Left renal cortex interstitium (tissue), 4 donors: ENCODE measurements around the gene NT5E. TPM values are rescaled to one million over a fixed set of nuclear protein-coding genes. Genes with fewer than 3 reads are reported as not detected.

ENCODE experiments used
- DNase-seq, 4 donors: peaks; one replicate each; pipeline ENCODE4 v3.0.0-alpha.2; 2013; ENCODE audit warnings: low read depth in 4 of 4, low spot score in 2 of 4, missing footprints in 1 of 4
- polyA plus RNA-seq, 4 donors: library from polyadenylated mRNA; unstranded; fragments of 120-200 nt; gene quantifications; one replicate each; pipeline ENCODE4 v1.2.1, GENCODE V29; 2013; ENCODE audit not compliant: insufficient read length in 4 of 4

Gene NT5E
- polyA plus RNA-seq, 4 donors, result 3.2 to 5.0 (median 3.6) TPM

DNA sequence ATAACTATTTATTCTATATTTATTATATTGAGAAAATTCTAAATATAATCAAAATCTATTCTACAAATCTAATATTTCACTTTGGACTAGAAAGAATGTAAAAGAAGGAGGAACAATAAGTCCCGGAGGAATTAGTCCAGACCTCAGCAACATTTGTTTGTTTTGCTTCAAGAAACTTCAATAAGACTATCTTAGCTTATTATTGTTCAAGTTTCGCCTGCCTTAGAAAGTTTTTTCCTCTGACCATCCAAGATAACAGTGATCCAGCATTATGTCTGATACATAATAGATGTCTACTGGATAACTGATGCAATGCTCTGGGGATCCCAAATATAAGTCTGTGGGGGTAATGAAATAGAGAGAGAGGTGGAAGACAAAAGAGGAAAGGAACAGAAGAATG is 28.7 kb upstream of the NT5E start:
- DNase-seq, result no peak

GRCh38 chr6:85421972-85422371 is 27.9 kb upstream of the NT5E start:
- DNase-seq, result no peak

- no peak for DNase-seq
These were observed 26.9 kb upstream of the NT5E start for GRCh38 chr6:85422996-85423395.

DNA sequence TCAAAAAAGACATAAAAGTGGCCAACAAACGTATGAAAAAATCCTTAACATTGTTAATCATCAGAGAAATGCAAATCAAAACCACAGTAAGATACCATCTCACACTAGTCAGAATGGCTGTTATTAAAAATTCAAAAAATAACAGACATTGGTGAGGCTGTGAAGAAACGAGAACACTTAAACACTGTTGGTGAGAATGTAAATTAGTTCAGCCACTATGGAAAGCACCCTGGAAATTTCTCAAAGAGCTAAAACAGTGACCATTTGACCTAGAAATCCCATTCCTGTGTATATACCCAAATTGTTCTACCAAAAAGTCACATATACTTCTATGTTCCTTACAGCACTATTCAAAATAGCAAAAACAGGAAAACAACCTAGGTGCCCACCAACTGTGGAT is 24.9 kb upstream of the NT5E start:
- no peak for DNase-seq

DNA sequence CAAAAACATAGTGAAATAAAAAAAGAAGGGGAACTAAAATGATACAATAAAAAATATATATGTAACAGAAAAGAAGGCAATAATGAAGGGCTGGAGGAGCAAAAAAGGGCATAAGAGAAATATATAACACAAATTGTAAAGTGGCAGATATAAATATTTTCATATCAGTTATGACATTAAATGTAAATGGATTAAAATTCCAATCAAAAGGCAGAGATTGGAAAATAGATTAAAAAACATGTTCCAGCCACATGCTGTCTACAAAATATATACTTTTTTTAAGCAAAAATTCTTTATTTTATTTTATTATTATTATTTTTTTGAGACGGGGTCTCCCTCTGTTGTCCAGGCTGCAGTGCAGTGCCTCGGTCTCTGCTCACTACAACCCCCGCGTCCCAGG is 23.9 kb upstream of the NT5E start:
- DNase-seq, result no peak

DNA sequence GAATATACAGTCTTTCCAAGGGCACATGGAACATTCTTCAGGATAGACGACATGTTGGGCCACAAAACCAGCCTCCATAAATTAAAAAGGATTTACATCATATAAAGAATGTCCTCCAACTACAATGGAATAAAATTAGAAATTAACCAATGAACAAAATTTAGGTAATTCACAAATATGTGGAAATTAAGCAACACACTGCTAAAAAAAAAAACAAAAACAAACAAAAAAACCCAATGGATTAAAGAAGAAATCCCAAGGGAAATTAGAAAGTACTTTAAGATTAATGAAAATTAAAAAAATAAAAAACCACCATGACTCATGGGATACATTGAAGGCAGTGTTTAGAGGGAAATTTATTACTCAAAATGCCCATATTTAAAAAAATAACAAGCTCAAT is 21.4 kb upstream of the NT5E start:
- no peak for DNase-seq

- no peak for DNase-seq
These were observed 20.5 kb upstream of the NT5E start for GRCh38 chr6:85429346-85429745.

DNA sequence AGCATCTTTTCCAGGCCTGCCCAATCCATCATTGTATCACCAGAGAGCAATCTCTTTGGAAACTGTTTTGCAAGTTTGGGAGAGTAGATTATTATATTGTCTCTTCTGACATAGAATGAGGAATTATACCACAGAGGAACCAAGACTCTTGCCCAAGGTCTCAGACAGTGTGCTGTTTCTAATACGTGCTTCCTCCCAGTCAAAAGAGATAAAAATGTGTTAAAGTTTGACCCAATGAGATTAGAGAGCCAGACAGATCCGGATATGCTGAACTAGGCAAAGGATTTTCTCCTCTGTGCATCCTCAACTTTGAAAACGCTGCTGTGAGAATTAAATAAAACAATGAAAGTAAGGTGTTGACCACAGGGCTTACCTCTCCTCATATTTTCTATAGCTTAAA is 18.6 kb upstream of the NT5E start:
- DNase-seq, result no peak

DNA sequence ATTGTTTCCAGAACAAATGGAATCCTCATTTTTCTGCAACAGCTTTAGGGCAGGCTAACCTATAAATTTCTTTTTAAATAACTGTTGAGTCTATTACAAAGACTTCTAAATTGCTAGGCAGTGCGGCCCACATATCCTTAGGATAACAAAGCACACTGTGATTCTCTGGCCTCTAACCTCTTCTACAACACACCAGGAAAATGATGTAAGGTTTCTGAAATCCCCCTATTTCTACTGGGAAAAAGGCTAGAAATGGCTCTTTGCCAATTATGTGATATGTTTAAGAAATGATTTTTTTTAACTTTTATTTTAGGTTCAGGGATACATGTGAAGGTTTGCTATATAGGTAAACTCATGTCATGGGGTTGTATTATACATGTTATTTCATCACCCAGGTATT is 17.3 kb upstream of the NT5E start:
- DNase-seq, result no peak

DNA sequence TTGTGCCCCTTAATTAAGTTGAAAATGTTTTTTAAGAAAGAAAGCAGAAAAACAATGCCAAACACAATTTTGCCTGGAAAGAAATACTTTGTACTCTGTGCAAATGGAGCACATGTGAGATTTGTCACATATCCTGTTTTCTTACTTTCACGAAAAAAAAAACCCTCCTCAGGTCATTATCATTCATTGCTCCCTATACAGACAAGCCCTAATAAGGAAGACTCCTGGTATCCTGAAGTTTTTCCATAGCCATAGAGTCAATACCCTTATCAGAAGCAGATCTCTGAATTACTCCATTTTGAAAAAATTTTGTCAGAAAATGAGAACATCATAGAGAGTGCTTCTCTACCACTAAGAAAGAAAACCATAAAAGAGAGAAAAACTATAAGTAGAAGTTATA is 14.0 kb upstream of the NT5E start:
- DNase-seq, result no peak

- DNase-seq, result no peak
These were observed 13.5 kb upstream of the NT5E start for GRCh38 chr6:85436411-85436810.

GRCh38 chr6:85436939-85437495 is 12.9 kb upstream of the NT5E start:
- no peak for DNase-seq

DNA sequence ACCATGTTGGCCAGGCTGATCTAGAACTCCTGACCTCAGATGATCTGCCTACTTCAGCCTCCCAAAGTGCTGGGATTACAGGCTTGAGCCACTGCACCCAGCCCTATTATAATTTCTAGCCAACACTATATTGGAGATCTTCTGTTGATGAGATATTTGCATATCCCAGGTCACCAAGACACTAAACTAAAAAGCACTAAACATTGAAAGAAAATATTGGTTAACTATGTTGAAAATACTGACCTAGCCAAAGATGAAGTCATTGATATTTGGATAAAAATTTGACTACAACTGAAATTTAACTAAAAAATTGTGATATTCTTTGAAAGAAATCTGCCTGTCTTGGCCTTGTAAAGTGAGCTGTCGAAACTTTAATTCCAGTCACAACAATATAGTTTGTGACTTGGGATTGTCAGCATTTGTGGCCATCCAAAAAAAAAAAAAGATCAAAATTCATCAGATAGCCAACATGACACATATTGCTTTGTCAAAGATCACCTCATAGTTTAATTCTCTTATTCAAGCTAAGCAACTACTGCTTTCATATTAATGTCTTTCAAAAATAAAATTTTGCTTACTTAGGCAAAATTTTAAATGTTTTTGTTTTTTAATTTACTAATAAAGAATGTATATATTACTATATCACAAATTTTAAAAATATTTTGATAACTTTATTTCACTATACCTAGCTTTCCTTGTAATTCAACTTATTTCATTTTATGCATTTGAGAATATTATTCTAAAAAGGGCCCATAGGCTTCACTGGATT is 6.3 kb upstream of the NT5E start:
- DNase-seq, result no peak

GRCh38 chr6:85449388-85449817 is 480 bp upstream of the NT5E start:
- DNase-seq, result peak in 2 of 4 donors; percentile 2 to 17

DNA sequence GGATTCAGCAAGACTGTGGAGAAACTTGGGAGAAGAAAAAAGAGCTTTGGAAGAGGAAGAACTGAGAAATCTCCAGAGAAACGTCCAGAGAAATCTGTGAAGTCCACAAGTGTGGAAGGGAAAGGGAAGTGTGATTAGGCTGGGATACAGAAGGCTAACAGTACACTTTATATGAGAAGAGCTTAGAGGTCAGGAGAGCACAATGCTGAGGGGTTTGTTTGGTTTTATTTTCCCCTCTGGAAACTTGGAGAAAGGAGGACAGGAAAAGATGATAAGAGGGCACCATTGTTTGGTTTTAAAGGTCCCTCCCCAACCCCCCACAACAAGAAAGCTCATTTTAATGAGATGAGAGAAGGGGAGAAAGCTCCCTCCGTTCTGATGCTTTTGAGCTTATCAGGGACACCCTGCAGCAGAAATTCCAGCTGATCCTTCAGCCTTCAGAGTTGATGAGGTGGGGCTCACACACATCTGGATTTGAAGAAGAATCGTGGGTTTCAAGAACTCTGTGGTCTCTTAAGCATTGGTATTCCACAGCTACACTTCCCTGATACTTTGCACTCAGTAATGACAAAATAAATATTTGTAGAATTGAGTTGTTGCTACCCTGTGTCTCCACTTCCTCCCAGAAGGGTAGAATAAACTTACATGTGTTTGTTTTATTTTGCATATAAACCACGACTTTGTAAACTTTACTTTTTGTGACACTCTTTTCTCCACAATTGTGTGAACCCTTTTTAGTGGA is 1.9 kb downstream of the NT5E start:
- no peak for DNase-seq

DNA sequence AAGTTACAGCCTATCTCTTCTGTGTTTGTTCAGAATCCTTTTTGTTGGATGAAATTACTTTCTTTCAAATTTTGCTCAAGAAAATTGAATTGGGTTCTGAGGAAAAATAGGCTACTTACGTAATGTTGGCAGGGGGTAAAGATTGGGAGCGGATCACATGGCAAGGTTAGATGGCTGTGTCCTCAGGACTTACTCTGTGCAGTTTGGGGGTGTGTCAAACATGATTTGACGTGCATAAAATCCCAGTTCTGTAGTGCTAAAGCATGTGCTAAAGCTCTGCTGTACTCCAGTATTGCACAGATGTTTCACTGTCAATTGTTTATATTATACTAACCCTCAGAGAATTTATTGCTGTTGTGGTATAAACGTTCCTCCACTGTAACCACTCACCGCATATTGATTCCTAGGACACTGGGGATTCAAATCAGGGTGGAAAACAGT is 2.6 kb downstream of the NT5E start:
- no peak for DNase-seq

DNA sequence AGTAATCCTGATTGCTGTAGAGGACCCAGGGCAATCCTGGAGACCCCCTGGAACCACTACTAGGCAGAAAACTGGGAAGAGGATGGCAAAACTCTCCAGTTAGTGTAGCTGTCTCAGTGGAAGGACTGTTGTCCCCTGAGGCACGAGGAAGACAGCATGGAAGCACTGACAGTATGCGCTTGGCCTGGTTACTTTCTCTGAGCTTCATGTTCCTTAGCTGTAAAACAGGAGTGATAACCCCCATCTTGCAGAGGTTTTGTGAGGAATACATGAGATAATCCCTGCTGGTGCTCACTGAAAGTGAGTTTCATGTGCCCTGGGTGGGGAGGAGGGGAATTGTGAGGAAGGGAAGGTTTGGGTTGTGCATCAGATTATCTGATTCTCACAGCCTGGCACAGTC is 3.2 kb downstream of the NT5E start:
- DNase-seq, result no peak

GRCh38 chr6:85453490-85453889 is 3.6 kb downstream of the NT5E start:
- no peak for DNase-seq

DNA sequence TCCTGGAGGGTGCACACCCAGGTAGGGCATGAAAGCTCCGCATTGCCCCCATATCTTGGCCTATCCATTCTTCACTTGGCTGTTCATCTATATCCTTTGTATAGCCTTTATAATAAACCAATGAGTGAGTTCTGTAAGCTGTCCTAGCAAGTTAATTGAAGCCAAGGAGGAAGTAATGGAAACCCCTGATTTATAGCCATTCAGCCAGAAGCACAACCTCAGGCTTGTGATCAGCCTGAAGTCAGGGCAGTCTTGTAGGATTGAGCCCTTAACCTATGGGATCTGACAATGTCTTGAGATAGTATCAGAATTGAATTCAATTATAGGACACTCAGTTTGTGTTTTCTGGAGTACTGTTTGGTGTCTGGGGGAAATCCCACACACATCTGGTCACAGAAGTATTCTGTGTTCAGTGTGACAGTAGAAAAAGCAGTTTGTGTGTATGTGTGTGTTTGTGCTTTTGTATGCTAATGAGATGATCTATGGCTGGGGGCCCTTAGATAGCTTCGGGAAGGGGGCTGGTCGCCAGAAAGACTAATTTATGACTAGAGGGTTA is 5.7 kb downstream of the NT5E start:
- no peak for DNase-seq

- no peak for DNase-seq
These were observed 6.9 kb downstream of the NT5E start for GRCh38 chr6:85456782-85457181.

- DNase-seq, result no peak
These were observed 8.3 kb downstream of the NT5E start for GRCh38 chr6:85458184-85458583.

GRCh38 chr6:85458782-85459181 is 8.9 kb downstream of the NT5E start:
- no peak for DNase-seq
